ENCODE data around the gene HNRNPF.
"Not testable (repeated sequence)": the region's sequence is repeated elsewhere in the genome, so short reads cannot be mapped to it uniquely, and the experiment has no call there.

HNRNPF gene

DNA sequence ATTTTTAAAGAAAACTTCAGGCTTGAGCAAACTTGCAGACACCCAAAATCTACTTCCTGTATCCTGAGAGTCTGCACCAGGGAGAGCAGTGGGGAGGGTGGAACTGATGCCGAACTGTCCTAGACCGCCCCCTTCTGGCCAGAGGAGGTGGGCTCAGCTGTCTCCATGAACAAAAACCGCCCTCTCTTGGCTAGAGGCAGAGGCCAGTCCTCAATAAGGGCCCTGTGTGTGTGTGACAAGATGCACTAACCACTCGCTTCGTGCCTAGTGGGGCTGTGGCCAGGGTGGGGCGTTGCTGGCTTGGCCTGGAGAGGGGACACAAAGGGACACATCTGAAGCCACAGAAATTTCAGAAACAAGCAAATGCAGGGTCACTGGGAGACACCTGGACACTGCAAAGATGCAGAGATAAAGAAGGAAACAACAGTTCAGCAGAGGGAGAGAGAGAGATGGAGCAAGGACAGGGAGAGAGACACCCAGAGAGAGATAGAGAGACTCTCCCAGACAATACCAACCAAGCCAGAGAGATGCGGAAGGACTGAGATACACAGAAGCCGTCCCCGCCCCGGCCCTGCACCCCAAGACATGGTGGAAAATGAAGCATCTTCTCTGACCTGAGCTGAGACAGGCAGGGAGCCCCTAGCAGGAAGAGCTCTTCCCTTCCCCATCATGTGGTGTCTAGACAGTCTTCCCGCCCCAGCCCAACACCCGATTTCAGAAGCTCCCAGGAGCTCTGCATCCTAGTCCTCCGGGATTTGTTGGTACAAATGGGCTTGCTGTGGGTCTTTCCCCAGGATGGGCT, 60.3 kb downstream of the HNRNPF start:
- peak; percentile 79 for DNase-seq (ENCODE audit: low read depth)

DNA sequence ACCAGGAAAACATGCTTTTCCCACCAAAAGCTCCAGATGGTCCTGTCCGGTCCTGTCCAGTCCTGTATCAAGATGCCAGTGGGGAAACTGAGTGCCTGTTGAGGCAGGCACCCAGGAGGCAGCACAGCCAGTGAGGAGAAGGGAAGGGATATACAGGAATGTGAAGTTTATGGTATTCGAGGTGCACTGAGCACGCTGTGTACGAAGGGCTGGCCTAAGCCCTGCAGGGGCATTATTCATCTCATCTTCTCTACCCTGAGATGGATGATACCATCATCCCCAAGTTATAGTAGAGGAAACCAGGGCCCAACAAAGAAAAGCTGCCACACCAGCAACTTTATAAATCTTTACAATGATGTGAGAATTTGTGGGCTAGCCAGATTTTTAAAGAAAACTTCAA, 61.0 kb downstream of the HNRNPF start:
- DNase-seq (ENCODE audit: low read depth) = no peak

DNA sequence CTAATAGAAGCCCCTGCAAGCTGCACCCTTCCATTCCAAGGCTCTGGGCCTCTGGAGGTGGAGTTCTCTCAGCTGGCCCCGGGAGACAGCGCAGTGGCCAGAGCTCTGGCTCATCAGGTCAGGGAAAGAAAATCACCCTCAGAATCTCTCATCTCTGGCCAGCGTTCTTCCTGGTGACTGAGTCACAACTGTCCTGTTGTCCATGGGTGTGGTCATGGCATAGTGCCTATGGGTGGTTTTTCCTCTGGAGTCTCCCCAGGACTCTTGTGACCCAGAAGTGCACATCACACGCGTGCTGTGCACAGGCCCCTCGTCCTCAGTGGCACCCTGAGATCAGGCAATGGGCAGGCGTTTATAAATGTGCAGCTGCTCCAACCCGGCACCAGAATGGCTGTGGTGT, 64.9 kb downstream of the HNRNPF start:
- peak; percentile 30 for DNase-seq (ENCODE audit: low read depth)

DNA sequence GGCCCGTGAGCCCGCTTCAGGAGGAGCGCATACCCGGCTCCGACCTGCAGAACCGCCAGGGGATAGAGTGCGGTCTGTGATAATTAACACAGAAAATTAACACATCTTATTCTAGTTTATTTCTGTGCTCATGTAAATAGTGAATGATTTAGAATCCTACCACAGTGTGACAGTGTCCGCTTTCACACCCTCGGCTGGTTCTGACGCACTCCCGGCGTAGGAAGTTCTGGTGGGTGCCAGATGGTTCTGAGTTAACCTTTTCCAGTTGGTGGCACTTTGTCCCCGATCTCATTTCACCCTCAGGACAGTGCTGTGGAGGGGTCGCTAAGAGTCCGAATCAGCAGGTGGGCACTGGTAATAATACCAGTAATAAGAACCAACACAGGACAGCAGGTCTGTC, 65.9 kb downstream of the HNRNPF start:
- DNase-seq (ENCODE audit: low read depth) = no peak

DNA sequence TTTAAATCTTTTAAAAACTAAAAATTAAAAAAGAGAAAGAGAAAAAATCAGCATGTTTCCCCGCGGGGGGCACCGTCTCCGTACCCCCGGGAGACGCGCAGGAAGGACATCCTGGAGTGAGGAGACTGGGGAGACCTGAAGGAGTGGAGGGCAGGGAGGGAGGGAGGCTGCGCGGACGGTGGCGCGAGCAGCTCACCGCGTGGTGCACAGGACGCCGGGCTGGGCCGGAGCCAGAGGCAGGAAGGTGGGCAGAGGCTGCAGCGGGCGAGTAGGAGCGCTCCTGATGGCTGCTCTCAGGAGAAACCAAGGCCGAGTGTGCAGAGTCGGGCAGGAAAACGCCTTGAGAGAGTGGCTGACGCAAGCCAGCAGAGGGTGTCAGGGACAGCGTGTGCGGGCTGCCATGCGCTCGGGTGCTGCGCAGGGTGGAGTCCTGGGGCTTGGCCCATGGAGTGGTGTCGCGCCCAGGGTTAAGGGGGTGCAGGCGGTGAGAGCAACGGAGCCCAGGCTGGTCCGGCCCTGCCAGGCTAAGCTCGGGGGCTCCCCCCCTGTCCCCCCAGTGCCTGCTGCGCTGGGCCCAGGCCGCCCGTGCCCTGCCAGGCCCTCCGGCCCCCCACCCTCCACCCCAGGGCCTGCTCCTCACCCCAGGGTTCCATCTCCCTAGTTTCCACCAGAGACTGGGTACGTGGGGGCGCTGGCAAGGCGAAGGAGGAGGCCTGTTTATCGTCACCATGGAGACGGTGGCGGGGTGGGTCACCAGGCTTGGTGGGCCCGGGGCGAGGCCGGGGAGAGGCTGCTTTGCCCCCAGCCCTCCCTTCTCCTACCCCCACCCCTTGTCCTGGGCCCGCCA, 66.5 kb downstream of the HNRNPF start:
- DNase-seq (ENCODE audit: low read depth) = no peak

DNA sequence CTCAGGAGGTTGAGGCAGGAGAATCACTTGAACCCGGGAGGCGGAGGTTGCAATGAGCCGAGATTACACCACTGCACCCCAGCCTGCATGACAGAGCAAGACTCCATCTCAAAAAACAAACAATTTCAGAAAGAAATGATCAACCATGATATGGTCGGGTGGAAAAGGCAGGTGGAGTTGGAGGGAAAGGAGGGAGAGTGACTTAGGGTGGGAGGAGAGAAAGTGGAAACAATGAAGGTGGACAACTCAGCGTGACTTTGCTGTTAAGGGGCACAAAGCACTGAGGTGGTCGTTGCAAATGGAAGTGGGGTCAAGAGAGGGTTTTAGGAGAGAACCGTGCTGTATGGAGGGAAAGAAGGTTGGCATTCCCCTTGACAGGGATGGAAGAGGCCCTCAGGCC, 67.5 kb downstream of the HNRNPF start:
- DNase-seq (ENCODE audit: low read depth) = no peak

DNA sequence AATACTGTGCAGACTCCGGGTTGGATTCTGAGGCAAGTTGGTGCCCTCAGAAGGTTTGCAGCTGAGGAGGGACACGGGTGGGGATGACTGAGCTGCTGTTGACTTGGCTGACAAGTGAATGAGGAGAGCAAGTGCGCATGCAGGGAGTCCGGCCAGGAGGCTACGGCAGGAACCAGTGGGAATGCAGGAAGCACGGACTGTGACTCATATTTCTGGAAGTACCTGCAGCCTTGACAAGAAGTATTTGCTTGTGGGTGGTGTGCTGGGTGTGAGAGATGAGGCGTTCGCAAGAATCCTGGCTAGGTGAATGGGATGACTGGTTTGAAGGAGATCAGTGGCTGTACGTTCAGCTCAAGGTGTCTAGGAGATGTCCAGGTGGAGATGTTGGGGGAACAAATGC, 68.4 kb downstream of the HNRNPF start:
- DNase-seq (ENCODE audit: low read depth) = peak; percentile 25

DNA sequence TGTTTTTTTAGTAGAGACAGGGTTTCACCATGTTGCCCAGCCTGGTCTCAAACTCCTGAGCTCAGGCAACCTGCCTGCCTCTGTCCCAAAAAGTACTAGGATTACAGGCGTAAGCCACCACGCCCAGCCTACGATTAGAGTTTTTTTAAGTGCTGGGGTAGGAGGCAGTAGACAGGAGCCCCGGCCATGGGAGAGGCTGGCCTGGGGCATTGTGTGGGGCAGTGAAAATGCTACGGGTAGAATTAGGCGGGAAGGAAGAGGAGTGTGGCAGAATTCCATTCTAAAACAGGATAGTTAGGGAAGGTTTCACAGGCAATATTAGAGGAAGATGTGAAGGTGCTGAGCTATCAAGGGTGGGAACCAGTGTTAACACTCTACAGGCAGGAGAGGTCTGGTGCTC, 68.9 kb downstream of the HNRNPF start:
- no peak for DNase-seq (ENCODE audit: low read depth)

DNA sequence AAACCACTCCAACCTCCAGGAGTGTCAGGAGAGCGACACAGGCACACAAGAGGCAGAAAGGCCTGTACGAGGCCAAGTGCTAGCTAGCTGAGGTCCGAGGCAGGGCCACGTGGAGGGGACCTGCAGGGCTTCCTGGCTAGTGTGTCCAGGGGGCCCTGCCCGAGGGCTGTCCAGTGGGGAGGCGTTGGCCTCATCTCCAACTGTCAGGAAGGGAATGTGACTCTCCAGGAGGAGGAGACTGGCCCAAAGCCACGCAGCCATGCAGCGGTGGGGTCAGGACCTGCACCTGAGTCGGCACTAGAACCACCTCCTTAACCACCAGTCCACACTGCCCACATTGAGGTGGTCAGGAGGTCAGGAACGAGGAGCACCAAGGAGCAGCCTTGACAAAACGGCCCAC, 69.8 kb downstream of the HNRNPF start:
- no peak for DNase-seq (ENCODE audit: low read depth)

DNA sequence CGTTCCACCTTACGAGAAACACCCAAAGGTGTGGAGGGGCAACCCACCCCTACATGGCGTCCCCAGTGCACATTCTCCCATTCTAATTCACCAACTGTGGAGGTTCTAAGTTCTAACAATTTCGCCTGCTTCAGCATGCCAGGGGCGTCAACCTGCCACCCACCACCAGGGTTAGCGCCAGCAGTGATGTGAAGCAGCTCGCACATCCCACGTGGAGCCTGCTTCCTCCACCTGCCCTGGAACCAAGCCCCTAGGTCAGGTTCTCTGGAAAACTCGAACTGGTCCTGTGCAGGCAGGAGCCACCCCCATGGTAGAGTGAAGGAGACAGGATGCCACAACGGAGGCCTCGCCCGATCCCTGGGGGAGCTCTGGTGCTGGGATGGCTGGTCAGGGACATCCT, 70.9 kb downstream of the HNRNPF start:
- DNase-seq (ENCODE audit: low read depth) = no peak

DNA sequence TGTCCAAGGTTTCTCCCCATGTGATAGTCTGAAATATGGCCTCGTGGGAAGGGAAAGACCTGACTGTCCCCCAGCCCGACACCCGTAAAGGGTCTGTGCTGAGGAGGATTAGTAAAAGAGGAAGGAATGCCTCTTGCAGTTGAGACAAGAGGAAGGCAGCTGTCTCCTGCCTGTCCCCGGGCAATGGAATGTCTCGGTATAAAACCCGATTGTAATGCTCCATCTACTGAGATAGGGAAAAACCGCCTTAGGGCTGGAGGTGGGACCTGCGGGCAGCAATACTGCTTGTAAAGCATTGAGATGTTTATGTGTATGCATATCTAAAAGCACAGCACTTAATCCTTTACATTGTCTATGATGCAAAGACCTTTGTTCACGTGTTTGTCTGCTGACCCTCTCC, 71.5 kb downstream of the HNRNPF start:
- DNase-seq (ENCODE audit: low read depth) = not testable (repeated sequence)

DNA sequence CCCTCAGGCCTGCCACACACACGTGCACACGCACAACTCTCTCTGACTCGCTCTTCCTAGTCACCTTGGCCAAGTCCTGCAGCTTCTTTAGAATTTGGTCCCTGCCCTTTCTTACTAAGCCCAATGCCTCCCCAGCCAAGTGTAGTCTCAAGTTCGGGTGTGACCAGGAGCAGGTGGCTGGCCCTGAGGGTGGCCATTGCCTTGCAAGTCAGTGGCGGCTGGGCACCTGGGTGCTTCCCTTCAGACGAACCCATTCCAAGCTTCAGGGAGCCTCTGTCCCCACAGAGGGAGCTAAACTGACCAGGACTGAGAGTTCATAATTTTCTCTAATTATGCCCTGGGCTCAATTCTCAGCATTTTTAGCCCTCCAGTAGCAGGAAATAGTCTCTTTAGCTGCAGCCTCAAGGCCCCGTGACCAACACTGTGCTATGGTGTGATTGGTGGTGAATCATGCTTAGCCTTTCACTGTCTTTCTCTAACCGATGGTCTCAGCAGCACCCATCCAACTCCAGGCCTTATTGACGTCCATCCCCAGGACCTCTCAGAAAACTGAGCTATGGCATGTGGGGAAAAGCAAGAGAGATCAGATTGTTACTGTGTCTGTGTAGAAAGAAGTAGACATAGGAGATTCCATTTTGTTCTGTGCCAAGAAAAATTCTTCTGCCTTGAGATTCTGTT, 72.2 kb downstream of the HNRNPF start:
- peak; percentile 24 for DNase-seq (ENCODE audit: low read depth)

DNA sequence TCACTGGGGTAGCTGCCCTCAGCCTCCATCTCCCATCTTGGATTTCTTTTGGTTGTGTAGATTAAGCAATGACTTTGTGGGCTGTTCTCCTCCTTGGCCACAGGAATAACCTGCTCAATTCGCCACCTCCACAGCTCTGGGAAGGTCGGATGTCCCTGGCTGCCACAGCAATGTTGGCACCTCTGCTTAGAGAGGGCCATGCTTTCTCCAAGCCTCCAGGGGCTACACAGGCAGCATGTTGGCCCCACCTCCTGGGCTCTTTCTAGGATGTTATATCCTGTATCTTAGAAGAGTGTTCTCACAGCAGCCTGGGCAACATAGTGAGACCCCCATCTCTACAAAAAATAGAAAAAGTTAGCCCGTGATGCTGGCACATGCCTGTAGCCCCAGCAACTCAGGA, 72.9 kb downstream of the HNRNPF start:
- DNase-seq (ENCODE audit: low read depth) = no peak
